ENCODE data around the gene PDE2A.
"Not testable (repeated sequence)": the region's sequence is repeated elsewhere in the genome, so short reads cannot be mapped to it uniquely, and the experiment has no call there.

The PDE2A gene

GRCh38 chr11:72573072-72573854, 101.0 kb downstream of the PDE2A start:
- no peak for DNase-seq

GRCh38 chr11:72572540-72572939, 101.7 kb downstream of the PDE2A start:
- not testable (repeated sequence) for DNase-seq

DNA sequence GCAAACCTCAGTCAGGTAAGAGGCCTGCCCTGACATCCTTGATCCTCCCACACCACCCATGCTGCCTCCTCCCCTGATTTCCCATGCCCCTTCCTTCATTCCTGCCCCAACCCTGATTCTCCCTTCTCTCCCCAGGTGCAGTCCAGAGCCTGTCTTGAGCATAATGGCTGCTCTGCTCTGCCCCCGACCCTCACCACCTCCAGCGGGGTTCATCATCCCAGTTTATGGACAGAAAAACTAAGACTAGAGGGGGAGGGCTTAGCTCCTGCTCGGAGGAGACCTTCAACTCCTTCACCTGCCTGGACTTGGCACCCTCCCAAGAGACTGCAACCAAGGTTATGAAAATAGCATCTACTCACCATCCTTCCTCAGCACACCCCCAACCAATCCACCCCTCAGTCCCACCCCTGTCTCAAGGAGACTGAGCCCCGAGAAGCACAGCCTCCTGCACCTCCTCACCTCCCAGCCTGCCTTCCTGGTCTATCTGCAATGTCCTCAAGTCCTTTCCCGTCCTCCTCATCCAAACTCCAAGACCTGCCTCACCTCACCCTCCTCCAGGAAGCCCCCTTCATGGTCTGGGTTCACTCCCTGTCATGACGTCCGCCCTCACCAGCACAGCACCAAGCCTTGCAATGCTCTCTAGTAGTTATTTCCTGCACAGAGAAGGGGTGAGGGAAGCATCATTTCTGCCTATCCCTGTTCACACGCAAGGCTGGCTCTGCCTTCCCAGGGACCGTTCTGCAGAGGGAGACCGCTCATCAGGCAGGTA, 103.1 kb downstream of the PDE2A start:
- DNase-seq = no peak

DNA sequence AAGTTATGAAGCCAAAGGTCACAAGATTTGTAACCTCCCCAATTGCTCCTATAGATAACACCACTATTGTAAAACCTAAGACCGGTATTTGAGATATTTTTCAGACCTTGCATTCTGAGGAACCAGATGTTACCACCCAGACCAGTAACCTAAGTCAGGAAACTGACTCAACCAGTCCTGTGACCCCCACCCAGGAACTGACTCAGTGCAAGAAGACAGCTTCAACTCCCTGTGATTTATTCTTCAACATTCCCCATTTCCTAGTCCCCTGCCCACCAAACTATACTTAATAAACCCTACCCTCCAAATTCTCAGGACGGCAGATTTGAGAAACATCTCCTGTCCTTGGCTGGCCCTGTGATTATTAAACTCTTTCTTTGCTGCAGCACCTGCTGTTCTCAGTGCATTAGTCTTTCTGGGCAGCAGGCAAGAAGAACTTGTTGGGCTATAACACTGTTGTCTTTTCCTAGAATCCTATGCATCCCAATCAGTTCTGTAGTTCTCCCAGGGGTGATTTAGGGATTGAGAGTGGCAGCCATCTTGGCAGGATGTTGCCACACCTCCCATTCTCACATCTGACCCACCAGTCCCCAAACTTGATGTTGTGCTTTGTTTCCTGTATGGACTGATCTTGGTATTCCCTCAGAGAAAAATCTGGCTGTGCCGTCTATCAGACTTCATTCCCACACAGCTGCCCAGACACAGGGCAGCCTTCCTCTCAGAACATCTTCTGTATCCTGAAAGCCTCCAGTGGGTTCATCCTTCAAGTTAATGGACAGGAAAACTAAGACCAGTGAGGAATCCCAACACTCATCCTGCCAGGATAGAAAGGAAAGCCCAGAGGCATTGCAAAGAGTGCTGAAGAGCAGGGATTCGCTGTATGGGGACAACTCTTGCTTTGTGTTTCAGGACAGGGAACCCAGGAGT, 104.0 kb downstream of the PDE2A start:
- DNase-seq = peak; percentile 93

GRCh38 chr11:72568861-72569260, 105.4 kb downstream of the PDE2A start:
- peak; percentile 77 for DNase-seq

GRCh38 chr11:72562431-72562830, 111.8 kb downstream of the PDE2A start:
- no peak for DNase-seq

DNA sequence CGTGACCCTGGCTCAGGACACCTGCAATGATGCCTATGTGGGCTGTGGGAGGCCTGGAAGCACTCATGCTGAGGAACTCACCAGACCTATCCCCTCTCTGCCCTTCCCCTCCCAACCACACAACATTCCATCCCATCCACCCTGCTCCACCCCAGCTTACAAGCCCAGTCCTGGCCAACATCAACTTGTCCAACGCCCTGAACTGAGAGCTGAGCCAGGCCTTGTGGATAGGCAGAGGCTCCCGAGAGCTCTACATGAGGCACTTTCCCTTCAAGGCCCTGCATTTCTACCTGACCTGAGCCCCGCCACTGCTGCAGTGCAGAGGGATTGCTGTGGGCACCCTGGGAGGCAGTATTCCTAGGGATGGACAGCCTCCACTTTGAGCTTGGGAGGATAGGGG, 112.4 kb downstream of the PDE2A start:
- DNase-seq = no peak

DNA sequence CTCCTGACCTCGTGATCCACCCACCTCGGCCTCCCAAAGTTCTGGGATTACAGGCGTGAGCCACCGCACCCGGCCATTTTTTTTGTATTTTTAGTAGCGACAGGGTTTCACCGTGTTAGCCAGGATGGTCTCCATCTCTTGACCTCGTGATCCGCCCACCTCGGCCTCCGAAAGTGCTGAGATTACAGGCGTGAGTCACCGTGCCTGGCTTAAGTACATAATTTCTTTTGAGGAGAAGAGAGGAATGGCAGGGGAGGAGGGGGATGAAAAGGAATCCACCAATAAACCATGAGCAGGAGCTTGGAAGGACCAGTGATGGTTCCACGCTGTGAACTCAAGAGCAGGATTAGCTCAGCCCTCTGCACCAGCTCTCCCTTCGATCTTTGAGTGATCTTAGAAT, 113.4 kb downstream of the PDE2A start:
- DNase-seq = not testable (repeated sequence)

DNA sequence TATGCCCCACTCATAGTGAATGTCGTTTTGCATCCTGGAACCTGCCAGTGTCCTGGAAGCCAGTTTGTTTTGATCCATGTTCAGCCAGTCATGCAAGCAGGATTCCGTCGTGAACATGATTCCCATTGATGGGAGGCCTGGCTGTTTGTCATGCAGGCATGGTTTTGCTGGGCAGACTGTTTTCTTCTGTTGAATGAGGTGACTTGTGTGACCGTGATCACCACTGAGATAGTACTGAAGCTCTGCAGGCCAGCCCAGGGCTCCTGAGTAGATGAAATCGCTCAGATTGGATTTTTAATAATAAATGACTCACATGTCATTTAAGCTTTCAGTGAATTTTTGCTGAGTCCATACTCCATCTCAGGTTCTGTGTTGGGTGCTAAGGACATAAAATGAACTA, 117.8 kb downstream of the PDE2A start:
- DNase-seq = no peak

- not testable (repeated sequence) for DNase-seq
Measured at GRCh38 chr11:72555014-72555522, 119.2 kb downstream of the PDE2A start.

DNA sequence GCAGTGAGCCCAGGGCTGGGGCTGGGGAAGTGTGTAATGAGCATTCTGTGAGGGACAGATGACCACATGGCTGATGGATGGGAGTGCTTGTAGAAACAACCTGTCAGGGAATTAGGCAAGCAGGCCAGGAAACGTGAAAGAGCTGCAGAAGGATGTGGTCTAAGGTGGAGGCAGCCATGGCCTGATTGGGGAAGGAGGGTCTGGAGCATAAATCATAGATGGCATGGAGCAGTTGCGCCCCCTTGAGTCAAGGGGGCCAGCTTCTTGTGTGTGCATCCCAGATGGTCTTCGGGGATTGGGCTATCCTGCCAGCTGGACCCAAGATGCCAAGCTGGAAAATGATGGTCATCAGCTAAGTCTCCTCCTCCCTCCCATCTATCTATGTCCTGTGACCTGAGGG, 120.5 kb downstream of the PDE2A start:
- DNase-seq = no peak

DNA sequence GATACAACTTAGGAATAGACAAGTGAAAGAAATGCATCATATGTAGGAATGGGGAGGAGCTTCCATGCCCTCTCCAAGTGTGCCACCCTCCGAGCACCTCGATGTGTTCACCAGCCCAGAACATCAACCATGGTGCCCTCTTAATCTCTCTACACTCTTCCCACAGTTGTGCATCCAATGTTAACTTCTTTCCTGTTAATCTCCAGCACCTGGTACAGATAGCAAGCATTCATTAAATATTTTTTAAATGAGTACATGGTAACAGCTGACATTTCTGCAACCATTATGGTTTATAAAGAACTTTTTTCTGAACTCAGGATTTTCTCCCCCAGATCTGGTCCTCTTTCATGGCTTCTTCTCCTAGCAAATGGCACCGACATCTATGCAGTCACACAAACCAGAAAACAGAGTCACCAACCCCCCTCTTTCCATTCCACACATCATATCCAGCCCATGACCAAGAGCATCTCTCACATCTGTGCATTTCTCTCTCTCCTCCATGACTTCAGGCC, 121.8 kb downstream of the PDE2A start:
- peak; percentile 30 for DNase-seq

- DNase-seq = no peak
Measured at GRCh38 chr11:72551571-72551970, 122.7 kb downstream of the PDE2A start.

- DNase-seq = no peak
Measured at GRCh38 chr11:72548463-72548862, 125.8 kb downstream of the PDE2A start.

DNA sequence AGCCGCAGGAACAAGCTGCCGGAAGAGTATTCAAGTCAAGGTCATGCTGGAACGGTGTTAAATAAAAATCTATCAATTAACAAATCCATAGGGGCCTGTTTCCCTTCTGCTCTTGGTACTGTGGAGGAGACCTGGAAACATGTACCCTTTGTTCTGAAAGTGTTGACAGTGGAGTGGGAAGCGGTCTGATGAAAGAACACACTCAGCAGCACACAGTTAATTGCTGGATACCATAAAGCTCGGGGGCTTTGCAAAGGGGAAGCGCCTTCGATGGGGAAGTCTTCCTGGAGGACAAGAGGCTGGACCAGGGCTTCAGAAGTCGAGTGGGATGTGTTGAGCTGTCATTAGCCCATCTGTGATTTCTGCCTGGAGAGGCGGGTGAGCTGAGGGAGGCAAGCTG, 127.4 kb downstream of the PDE2A start:
- DNase-seq = no peak

DNA sequence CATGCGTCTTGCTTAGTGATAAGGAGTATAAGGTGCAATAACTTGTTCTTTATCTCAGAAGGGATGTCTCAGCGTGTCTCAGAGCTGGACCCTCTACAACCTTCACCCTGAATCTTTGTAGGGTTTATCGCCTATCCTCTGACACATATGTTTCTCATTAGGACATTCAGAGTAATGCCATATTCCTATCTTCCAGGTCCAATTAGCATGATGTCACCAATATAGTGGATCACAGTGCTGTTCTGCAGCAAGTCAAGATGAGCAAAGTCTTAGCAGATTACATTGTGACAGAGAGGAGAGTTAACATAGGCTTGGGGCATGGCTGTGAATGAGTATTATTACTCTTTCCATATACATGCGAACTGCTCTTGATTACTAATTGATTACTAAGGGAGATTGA, 129.6 kb downstream of the PDE2A start:
- no peak for DNase-seq

DNA sequence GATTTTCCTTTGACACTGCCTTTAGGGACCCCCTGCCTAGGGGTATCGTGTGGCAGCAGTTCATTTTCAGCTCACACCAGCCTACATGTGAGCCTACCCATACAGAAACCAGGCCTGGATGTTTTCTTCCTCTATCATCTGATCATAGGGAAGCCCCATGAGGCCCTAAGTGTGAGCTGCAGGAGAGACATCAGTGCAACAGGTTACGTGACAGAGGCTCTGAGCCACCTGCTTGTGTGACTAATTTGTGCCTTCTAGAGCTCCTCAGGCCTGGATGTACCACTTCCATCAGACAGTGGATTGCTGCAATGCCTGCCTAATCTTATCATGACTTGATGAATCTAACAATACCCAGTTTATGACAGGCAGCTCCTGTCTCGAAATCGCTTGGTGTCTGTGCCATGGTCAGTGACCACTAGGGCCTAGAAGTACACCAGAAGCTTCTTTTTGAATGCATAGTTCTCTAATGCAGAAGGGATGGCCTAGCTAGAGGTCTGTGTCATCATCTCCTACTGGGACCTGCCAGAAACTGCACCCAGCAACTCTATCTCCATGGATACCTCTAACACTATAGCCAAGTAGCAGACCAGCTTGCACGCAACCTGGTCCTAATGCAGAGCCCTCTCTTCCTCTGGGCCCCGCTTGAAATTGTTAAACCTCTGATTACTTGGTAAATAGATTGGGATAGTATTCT, 130.2 kb downstream of the PDE2A start:
- no peak for DNase-seq

DNA sequence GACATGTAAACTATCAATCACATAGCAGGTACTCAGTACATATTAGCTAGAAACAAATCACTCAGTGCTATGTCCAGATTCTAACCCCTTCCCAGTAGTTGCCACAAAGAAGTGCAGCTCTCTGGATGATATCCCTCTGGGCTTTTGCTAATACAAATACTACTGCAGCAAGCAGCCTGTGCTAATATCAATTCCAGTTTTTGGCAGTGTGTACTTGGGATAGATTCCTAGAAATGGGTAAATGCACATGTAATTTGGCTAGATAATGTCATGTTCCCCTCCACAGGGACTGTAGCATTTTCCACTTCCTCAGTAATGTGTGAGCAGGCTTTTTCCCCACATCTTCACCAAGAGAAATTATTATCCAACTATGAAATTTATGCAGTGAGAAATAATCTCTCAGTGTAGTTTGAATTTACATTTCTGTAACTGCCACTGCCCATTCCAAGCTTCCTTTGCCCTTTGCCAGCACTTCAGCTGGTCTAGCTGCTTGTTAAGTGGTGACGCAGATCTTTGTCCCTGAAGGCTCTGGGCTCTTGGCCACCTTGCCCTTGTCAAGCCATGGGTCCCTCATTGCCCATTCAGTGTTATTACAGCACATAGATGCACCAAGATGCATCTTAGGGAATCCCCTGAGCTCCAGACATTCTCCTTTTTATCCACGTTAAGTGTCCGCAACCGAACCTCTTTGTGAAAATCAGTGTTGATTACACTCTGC, 132.8 kb downstream of the PDE2A start:
- DNase-seq = no peak

- no peak for DNase-seq
Measured at GRCh38 chr11:72537051-72537450, 137.2 kb downstream of the PDE2A start.

DNA sequence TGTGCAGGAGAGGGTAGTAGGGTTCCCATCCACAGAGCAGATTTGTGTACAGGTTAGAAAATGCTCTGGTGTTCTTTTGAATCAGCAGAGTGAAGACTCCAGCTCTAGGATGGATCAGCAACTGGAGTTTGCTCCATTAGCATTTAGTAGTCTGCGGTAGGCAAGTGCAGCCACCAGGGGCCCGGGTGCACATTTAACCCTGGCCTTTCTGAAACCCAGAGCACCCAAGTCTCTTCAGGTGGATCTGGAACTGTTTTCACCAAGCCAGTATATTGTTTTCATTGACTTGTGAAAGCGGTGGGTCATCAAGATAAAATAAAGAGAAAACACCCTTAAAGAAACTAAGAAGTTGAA, 139.1 kb downstream of the PDE2A start:
- no peak for DNase-seq

GRCh38 chr11:72534371-72535193, 139.6 kb downstream of the PDE2A start:
- DNase-seq = no peak
